Measurements from ENCODE around the gene ARHGAP42.

Gene ARHGAP42

GRCh38 chr11:100831929-100832494 lies 144.9 kb downstream of the ARHGAP42 start:
- H3K4me3 ChIP-seq (ENCODE audit: low read depth, low read length): no peak overlapping the region
- no peak for TF ChIP-seq CTCF (IDR thresholded peaks at IDR 0.05; ENCODE audit: low read depth, low read length)

GRCh38 chr11:100832829-100833228 lies 145.7 kb downstream of the ARHGAP42 start:
- no peak for TF ChIP-seq CTCF (IDR thresholded peaks at IDR 0.05; ENCODE audit: low read depth, low read length)
- H3K4me3 ChIP-seq (ENCODE audit: low read depth, low read length): no peak overlapping the region

GRCh38 chr11:100833276-100833675 lies 146.2 kb downstream of the ARHGAP42 start:
- no peak for TF ChIP-seq CTCF (IDR thresholded peaks at IDR 0.05; ENCODE audit: low read depth, low read length)
- no peak overlapping the region for H3K4me3 ChIP-seq (ENCODE audit: low read depth, low read length)

- no peak overlapping the region for H3K4me3 ChIP-seq (ENCODE audit: low read depth, low read length)
- TF ChIP-seq CTCF (IDR thresholded peaks at IDR 0.05; ENCODE audit: low read depth, low read length): no peak
Observed at GRCh38 chr11:100835854-100836253, 148.8 kb downstream of the ARHGAP42 start.

GRCh38 chr11:100837311-100837710 lies 150.2 kb downstream of the ARHGAP42 start:
- H3K4me3 ChIP-seq (ENCODE audit: low read depth, low read length): no peak overlapping the region
- no peak for TF ChIP-seq CTCF (IDR thresholded peaks at IDR 0.05; ENCODE audit: low read depth, low read length)

GRCh38 chr11:100841711-100842407 lies 154.8 kb downstream of the ARHGAP42 start:
- no peak overlapping the region for H3K4me3 ChIP-seq (ENCODE audit: low read depth, low read length)
- no peak for TF ChIP-seq CTCF (IDR thresholded peaks at IDR 0.05; ENCODE audit: low read depth, low read length)

- no peak for TF ChIP-seq CTCF (IDR thresholded peaks at IDR 0.05; ENCODE audit: low read depth, low read length)
Observed at GRCh38 chr11:100847696-100848216, 160.7 kb downstream of the ARHGAP42 start.

More at GRCh38 chr11:100847696-100848216, 160.7 kb downstream of the ARHGAP42 start:
- H3K4me3 ChIP-seq (ENCODE audit: low read depth, low read length): no peak overlapping the region

All from WI38 (cell line).